Measurements from ENCODE around the gene ATRNL1.

GRCh38 chr10:115706026-115706425, 612.9 kb downstream of the ATRNL1 start:
- no peak for TF ChIP-seq CTCF (IDR thresholded peaks at IDR 0.05 in 2 of 3, conservative IDR thresholded peaks at IDR 0.05 in 1 of 3; ENCODE audit: borderline replicate concordance in 1 of 3, insufficient read depth in 1 of 3, low read depth in 2 of 3, low read length in 2 of 3)
- no peak for TF ChIP-seq EGR1 (IDR thresholded peaks at IDR 0.05; ENCODE audit: low read depth)
